ENCODE results near the gene NCKAP5L.
"Not testable (repeated sequence)": the region's sequence is repeated elsewhere in the genome, so short reads cannot be mapped to it uniquely, and the experiment has no call there.

NCKAP5L gene

GRCh38 chr12:49798248-49798647 lies 30.0 kb downstream of the NCKAP5L start:
- no peak for DNase-seq (ENCODE audit: low spot score)

DNA sequence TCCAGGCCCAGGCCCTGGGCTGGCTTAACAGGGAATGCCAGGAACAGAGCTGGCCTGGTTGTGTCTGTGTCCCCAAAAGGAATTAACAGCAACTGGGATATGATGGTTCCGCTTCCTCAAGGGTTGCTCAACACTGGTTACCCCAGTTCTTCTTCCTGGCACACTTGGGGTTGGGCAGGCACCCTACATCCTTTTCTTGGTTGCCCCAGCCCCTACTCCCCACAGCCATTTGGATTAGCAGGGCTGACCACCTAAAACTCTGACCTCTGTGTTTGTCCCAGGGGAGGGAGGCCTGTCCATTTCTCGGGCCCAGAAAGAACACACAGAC lies 30.8 kb downstream of the NCKAP5L start:
- DNase-seq (ENCODE audit: low spot score): no peak

DNA sequence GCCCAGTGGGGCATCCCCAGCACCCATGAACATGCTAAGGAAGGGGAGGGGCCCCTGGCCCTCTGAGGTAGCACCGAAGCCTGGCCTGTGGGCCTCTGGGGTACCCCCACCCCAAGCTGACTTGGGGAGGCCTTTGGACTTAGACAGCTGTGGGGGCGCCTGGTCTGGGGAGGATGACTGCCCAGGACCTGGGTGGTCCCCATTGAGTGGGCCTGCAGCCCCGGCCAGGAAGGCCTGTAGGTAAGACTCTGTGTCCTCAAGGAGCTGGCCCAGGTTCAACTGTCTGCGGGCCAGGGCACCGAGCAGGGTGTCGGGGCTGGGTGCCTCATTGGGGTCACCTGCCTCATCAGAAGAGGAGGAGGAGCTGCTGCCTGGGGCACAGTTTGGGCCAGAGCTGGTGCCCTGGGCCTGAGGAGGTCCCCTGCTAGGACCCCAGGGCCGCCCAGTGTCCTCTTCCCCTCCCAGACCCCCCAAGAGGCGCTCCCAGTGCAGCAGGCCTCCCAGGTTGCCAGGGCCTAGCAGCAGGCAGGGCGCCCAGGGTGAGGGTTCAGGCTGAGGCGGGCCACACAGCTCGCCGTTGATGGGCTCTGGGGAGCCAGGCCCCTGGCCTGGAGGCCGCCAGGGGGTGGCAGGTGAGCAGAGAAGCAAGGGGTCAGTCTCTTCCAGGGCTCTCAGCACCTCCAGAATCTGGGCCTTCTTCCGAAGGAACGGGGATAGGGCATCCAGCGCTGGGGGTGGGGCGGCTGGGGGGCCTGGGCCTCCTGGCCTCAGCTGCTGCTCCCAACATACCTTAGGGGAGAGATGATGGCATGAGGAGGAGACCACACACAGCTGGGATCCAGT lies 31.4 kb downstream of the NCKAP5L start:
- DNase-seq (ENCODE audit: low spot score): no peak

GRCh38 chr12:49796155-49796554 lies 32.1 kb downstream of the NCKAP5L start:
- no peak for DNase-seq (ENCODE audit: low spot score)

DNA sequence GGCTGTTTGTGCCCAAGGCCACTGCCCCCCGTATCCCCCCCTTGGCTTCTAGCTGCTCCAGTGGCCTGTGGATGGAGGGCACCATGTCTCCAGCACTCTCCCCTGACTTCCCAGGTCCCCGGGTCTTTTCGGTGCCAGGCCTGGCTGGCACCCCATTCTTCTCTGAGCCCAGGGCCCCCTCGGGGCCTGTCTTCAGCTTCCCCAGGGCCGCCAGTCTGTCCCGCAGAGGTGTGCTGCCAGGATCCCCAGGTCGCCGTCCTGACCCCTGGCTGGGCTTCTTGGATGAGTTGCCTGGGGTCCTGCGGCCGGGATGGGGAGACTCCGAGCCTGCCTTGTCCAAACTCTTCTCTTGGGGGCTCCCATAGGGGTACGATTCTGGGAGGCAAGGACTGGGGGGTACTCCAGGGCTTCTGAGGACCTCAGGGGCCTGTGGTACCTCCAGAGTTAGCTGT lies 32.5 kb downstream of the NCKAP5L start:
- DNase-seq (ENCODE audit: low spot score): no peak

GRCh38 chr12:49794811-49795653 lies 33.2 kb downstream of the NCKAP5L start:
- DNase-seq (ENCODE audit: low spot score): no peak

- no peak for DNase-seq (ENCODE audit: low spot score)
These were observed 34.2 kb downstream of the NCKAP5L start for GRCh38 chr12:49794021-49794420.

DNA sequence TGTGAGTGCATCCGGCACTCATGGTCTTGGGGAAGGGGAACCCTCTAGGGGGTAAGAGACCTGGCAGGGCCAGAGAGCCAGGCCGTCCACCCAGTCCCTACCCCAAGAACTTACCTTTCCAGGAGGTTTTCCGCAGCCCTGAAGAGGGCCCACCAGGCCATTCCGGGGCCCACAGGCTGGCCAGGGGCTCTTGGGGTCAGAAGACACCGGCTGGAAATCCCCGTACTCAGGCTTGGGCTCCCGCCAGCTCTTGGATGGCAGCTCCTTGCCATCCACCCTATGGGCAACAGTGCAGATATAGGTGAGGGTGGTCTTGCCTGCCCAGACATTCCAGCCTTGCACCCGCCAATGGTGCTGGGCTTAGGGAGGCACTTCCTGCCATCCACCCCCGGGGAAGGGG lies 34.6 kb downstream of the NCKAP5L start:
- no peak for DNase-seq (ENCODE audit: low spot score)

- DNase-seq (ENCODE audit: low spot score): no peak
These were observed 35.1 kb downstream of the NCKAP5L start for GRCh38 chr12:49792976-49793580.

DNA sequence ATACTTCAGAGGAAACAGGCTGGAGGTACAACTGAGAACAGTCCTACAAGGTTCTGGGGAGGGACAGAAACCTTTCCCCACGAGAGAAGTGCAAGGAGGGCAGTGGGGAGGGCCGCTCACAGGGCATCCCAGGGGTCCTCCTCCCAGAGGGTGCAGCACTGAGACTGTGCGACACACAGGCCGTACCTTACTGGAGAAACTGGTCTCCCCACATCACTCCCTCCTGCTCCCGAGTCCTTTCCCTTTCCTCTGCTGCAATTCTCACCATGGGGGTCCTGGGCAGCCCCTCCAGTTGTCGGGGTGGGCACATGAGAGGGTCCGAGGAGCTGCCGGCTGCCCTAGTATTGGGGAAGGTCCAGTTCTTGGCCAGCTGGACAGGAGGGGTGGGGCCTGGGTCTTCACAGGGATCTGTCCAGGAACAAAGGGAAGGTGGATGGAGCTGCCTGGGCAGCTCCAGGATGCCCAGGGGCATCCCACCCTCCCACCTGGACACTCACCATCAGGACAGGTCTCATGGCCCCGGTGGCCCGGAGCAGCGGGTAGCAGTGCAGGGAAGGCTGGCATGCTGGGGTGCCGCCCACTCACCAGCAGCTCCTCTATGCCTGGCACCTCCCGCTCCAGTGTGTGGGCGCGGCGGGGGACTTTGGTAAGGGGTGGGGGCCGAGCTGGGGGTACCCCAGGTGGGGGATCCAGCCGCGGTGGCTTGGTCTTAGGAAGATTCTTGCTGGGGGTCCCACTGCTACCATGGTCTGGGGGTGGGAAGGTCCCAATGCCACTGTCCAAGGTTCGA lies 35.8 kb downstream of the NCKAP5L start:
- DNase-seq (ENCODE audit: low spot score): no peak

DNA sequence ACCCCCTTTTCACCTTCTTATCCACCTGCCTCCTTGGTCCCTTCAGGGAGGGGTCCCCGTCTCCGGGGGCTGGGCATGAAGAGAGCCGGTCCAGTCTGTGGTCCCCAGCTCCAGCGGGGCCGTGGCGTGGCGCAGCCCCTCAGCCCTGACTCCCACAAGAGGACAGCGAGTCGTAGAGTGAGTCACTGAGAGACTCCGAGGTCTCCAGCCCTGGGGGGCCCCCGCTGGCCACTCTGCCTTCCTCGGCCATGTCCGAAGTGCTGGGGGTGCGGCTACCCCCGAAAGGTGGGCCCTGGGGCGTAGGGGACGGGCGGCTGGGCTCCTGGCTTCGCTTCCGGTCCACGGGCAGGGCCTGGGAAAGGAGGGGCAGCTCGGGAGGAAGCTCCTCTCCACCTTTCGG lies 36.5 kb downstream of the NCKAP5L start:
- DNase-seq (ENCODE audit: low spot score): no peak

GRCh38 chr12:49790741-49791555 lies 37.3 kb downstream of the NCKAP5L start:
- no peak for DNase-seq (ENCODE audit: low spot score)

GRCh38 chr12:49789992-49790391 lies 38.2 kb downstream of the NCKAP5L start:
- DNase-seq (ENCODE audit: low spot score): no peak

DNA sequence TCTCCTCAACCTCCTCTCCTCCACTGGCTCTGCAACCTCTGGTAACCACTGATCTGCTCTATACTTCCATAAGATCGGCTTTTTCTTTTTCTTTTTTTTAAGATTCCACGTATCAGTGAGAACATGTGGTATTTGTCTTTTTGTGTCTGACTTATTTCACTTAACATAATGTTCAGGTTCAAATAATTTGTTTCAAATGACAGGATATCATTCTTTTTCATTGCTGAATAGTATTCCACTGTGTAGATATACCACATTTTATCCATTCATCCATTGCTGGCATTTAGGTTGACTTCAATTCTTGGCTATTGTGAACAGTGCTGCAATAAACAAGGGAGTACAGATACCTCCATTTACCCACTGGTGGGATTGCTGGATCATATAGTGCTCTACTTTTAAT lies 40.5 kb downstream of the NCKAP5L start:
- no peak for DNase-seq (ENCODE audit: low spot score)

- DNase-seq (ENCODE audit: low spot score): no peak
These were observed 43.3 kb downstream of the NCKAP5L start for GRCh38 chr12:49784756-49785409.

GRCh38 chr12:49783917-49784676 lies 44.1 kb downstream of the NCKAP5L start:
- DNase-seq (ENCODE audit: low spot score): no peak

- DNase-seq (ENCODE audit: low spot score): not testable (repeated sequence)
These were observed 47.3 kb downstream of the NCKAP5L start for GRCh38 chr12:49780914-49781313.

GRCh38 chr12:49779581-49779980 lies 48.6 kb downstream of the NCKAP5L start:
- DNase-seq (ENCODE audit: low spot score): no peak

GRCh38 chr12:49777800-49778748 lies 50.1 kb downstream of the NCKAP5L start:
- peak; percentile 85 for DNase-seq (ENCODE audit: low spot score)

Measured in HuH-7 (cell line).